Suppressor macrophage treated with lipopolysaccharide for 1 hour (primary cell): ENCODE results near the gene DSEL.
A peak's percentile ranks its signal among the peaks of the same experiment; 100 is the strongest.

Experiments used
- DNase-seq, 3 donors: peaks; one replicate each; pipeline ENCODE4 v3.0.0-alpha.2; 2020 to 2022

Gene DSEL

GRCh38 chr18:67500522-67501205 is 15.9 kb downstream of the DSEL start:
- no peak for DNase-seq

GRCh38 chr18:67496469-67496868 is 20.1 kb downstream of the DSEL start:
- no peak for DNase-seq

- DNase-seq, result no peak
These were observed 30.0 kb downstream of the DSEL start for GRCh38 chr18:67486534-67486933.

- no peak for DNase-seq
These were observed 30.9 kb downstream of the DSEL start for GRCh38 chr18:67485655-67486054.

GRCh38 chr18:67484458-67484857 is 32.1 kb downstream of the DSEL start:
- no peak for DNase-seq

- no peak for DNase-seq
These were observed 32.6 kb downstream of the DSEL start for GRCh38 chr18:67483952-67484351.

- no peak for DNase-seq
These were observed 33.3 kb downstream of the DSEL start for GRCh38 chr18:67483237-67483636.

- no peak for DNase-seq
These were observed 38.3 kb downstream of the DSEL start for GRCh38 chr18:67478249-67478648.

- no peak for DNase-seq
These were observed 39.0 kb downstream of the DSEL start for GRCh38 chr18:67477522-67477921.

GRCh38 chr18:67476585-67476984 is 39.9 kb downstream of the DSEL start:
- no peak for DNase-seq

- DNase-seq, result peak in 1 of 3 donors; percentile 0
These were observed 40.8 kb downstream of the DSEL start for GRCh38 chr18:67475673-67476072.

GRCh38 chr18:67468038-67468437 is 48.5 kb downstream of the DSEL start:
- no peak for DNase-seq

GRCh38 chr18:67467188-67467587 is 49.3 kb downstream of the DSEL start:
- DNase-seq, result no peak

GRCh38 chr18:67464499-67464898 is 52.0 kb downstream of the DSEL start:
- DNase-seq, result no peak

- no peak for DNase-seq
These were observed 52.7 kb downstream of the DSEL start for GRCh38 chr18:67463829-67464228.

- no peak for DNase-seq
These were observed 59.8 kb downstream of the DSEL start for GRCh38 chr18:67456711-67457110.
